ENCODE results near the gene PMPCA.

GRCh38 chr9:136466155-136466541, 55.7 kb downstream of the PMPCA start:
- TF ChIP-seq CTCF (IDR thresholded peaks at IDR 0.05), result no peak
- no peak for TF ChIP-seq POLR2AphosphoS5 (IDR thresholded peaks at IDR 0.05)

Measured in gastroesophageal sphincter (tissue), 3 donors.